ENCODE measurements around the gene GJB5.

The GJB5 gene

GRCh38 chr1:34794001-34794789 lies 39.3 kb downstream of the GJB5 start:
- H3K27ac ChIP-seq (ENCODE audit: low read depth, low read length) = no peak overlapping the region
- no peaks in the 10 kb centered on the region for H3K9me2 ChIP-seq (replicated peaks; ENCODE audit: insufficient read depth, low read length)
- H3K9me3 ChIP-seq (ENCODE audit: insufficient read depth, low read length) = no peaks in the 10 kb centered on the region
- H2AFZ ChIP-seq (ENCODE audit: low read depth, low read length, severe bottlenecking) = no peak overlapping the region
- H3K4me3 ChIP-seq (ENCODE audit: insufficient read depth, low read length, poor library complexity, severe bottlenecking) = no peak overlapping the region
- H4K20me1 ChIP-seq (ENCODE audit: low read depth, low read length) = no peaks in the 10 kb centered on the region
- no peak overlapping the region for H3K9ac ChIP-seq (ENCODE audit: low read length)
- H3K36me3 ChIP-seq (ENCODE audit: low read length) = no peaks in the 10 kb centered on the region
- TF ChIP-seq EZH2phosphoT487 (conservative IDR thresholded peaks at IDR 0.05; ENCODE audit: low read length) (no peak), CTCF (IDR thresholded peaks at IDR 0.05; ENCODE audit: insufficient read depth, low read length, poor library complexity, severe bottlenecking) (no peak)
- H3F3A ChIP-seq (ENCODE audit: insufficient read depth) = no peaks in the 10 kb centered on the region
- no peaks in the 10 kb centered on the region for H3K79me2 ChIP-seq (ENCODE audit: insufficient read depth, low read length)
- no peaks in the 10 kb centered on the region for H3K27me3 ChIP-seq (ENCODE audit: low read length)
- no peak overlapping the region for H3K4me2 ChIP-seq (ENCODE audit: low read depth, low read length, poor library complexity, severe bottlenecking)

GRCh38 chr1:34794790-34795180 lies 39.9 kb downstream of the GJB5 start:
- H3F3A ChIP-seq (ENCODE audit: insufficient read depth) = no peaks in the 10 kb centered on the region
- no peaks in the 10 kb centered on the region for H3K79me2 ChIP-seq (ENCODE audit: insufficient read depth, low read length)
- no peak overlapping the region for H3K4me2 ChIP-seq (ENCODE audit: low read depth, low read length, poor library complexity, severe bottlenecking)
- H3K9me3 ChIP-seq (ENCODE audit: insufficient read depth, low read length) = no peaks in the 10 kb centered on the region
- H3K27ac ChIP-seq (ENCODE audit: low read depth, low read length) = no peak overlapping the region
- H3K4me3 ChIP-seq (ENCODE audit: insufficient read depth, low read length, poor library complexity, severe bottlenecking) = no peak overlapping the region
- H3K27me3 ChIP-seq (ENCODE audit: low read length) = no peaks in the 10 kb centered on the region
- no peak overlapping the region for H3K9ac ChIP-seq (ENCODE audit: low read length)
- no peaks in the 10 kb centered on the region for H3K9me2 ChIP-seq (replicated peaks; ENCODE audit: insufficient read depth, low read length)
- no peaks in the 10 kb centered on the region for H3K36me3 ChIP-seq (ENCODE audit: low read length)
- TF ChIP-seq EZH2phosphoT487 (conservative IDR thresholded peaks at IDR 0.05; ENCODE audit: low read length) (no peak), CTCF (IDR thresholded peaks at IDR 0.05; ENCODE audit: insufficient read depth, low read length, poor library complexity, severe bottlenecking) (no peak)
- no peak overlapping the region for H2AFZ ChIP-seq (ENCODE audit: low read depth, low read length, severe bottlenecking)
- no peaks in the 10 kb centered on the region for H4K20me1 ChIP-seq (ENCODE audit: low read depth, low read length)

- Histone ChIP-seq H2AFZ (ENCODE audit: low read depth, low read length, severe bottlenecking) (no peak overlapping the region), H3K9me2 (replicated peaks; ENCODE audit: insufficient read depth, low read length) (no peaks in the 10 kb centered on the region), H3K27ac (ENCODE audit: low read depth, low read length) (no peak overlapping the region), H3K9ac (ENCODE audit: low read length) (no peak overlapping the region), H3K27me3 (ENCODE audit: low read length) (no peaks in the 10 kb centered on the region), H3K79me2 (ENCODE audit: insufficient read depth, low read length) (no peaks in the 10 kb centered on the region), H3K36me3 (ENCODE audit: low read length) (no peaks in the 10 kb centered on the region), H3K4me3 (ENCODE audit: insufficient read depth, low read length, poor library complexity, severe bottlenecking) (no peak overlapping the region), H3F3A (ENCODE audit: insufficient read depth) (no peaks in the 10 kb centered on the region), H3K9me3 (ENCODE audit: insufficient read depth, low read length) (no peaks in the 10 kb centered on the region), H3K4me2 (ENCODE audit: low read depth, low read length, poor library complexity, severe bottlenecking) (no peak overlapping the region), H4K20me1 (ENCODE audit: low read depth, low read length) (no peaks in the 10 kb centered on the region)
- TF ChIP-seq CTCF (IDR thresholded peaks at IDR 0.05; ENCODE audit: insufficient read depth, low read length, poor library complexity, severe bottlenecking) (no peak), EZH2phosphoT487 (conservative IDR thresholded peaks at IDR 0.05; ENCODE audit: low read length) (no peak)
Observed at GRCh38 chr1:34795916-34796315, 41.1 kb downstream of the GJB5 start.
